Ureter (tissue), 1 donor: ENCODE results near the gene BICD2. TPM values are rescaled to one million over a fixed set of nuclear protein-coding genes. Genes with fewer than 3 reads are reported as not detected.
"Not testable (repeated sequence)": the region's sequence is repeated elsewhere in the genome, so short reads cannot be mapped to it uniquely, and the experiment has no call there.

Experiments used
- DNase-seq: peaks from one replicate; pipeline ENCODE4 v3.0.0-alpha.2; 2020; ENCODE audit warnings: low spot score
- total RNA-seq: library from RNA; stranded (reverse); gene quantifications from one replicate; pipeline ENCODE4 v1.2.4, GENCODE V29; 2023
- donor health status: DM: yes; HTN: yes; CAD: no.

The BICD2 gene
- total RNA-seq = 28.5 TPM

GRCh38 chr9:92764381-92764987, at the start of gene BICD2:
Gene BICD2 (minus strand): TSS chr9:92764833. CDS start chr9:92764744, 89 bp downstream.
- DNase-seq = peak; percentile 98

- DNase-seq = not testable (repeated sequence)
Observed at GRCh38 chr9:92809629-92810326, 45.1 kb upstream of the BICD2 start.

GRCh38 chr9:92808726-92809451, 44.3 kb upstream of the BICD2 start:
- DNase-seq = peak; percentile 62

- DNase-seq = no peak
Observed at GRCh38 chr9:92807757-92808725, 43.4 kb upstream of the BICD2 start.

GRCh38 chr9:92807031-92807756, 42.6 kb upstream of the BICD2 start:
- no peak for DNase-seq

- DNase-seq = no peak
Observed at GRCh38 chr9:92804727-92805126, 40.1 kb upstream of the BICD2 start.

GRCh38 chr9:92798358-92798757, 33.7 kb upstream of the BICD2 start:
- no peak for DNase-seq

GRCh38 chr9:92796337-92796804, 31.7 kb upstream of the BICD2 start:
- DNase-seq = not testable (repeated sequence)

GRCh38 chr9:92795598-92796336, 31.1 kb upstream of the BICD2 start:
- no peak for DNase-seq

- DNase-seq = no peak
Observed at GRCh38 chr9:92795000-92795399, 30.4 kb upstream of the BICD2 start.

- no peak for DNase-seq
Observed at GRCh38 chr9:92794426-92794825, 29.8 kb upstream of the BICD2 start.

- peak; percentile 82 for DNase-seq
Observed at GRCh38 chr9:92790542-92791527, 26.2 kb upstream of the BICD2 start.

- DNase-seq = no peak
Observed at GRCh38 chr9:92786298-92786697, 21.7 kb upstream of the BICD2 start.

- no peak for DNase-seq
Observed at GRCh38 chr9:92781899-92782298, 17.3 kb upstream of the BICD2 start.

GRCh38 chr9:92780206-92780605, 15.6 kb upstream of the BICD2 start:
- no peak for DNase-seq

GRCh38 chr9:92775466-92775865, 10.8 kb upstream of the BICD2 start:
- DNase-seq = no peak

GRCh38 chr9:92774274-92774673, 9.6 kb upstream of the BICD2 start:
- DNase-seq = no peak

GRCh38 chr9:92773810-92774209, 9.2 kb upstream of the BICD2 start:
- no peak for DNase-seq

GRCh38 chr9:92771309-92771708, 6.7 kb upstream of the BICD2 start:
- DNase-seq = no peak
